ENCODE measurements around the gene FOXK1.

Gene FOXK1

GRCh38 chr7:4764402-4765007, 82.4 kb downstream of the FOXK1 start:
- no peak for DNase-seq (ENCODE audit: low read depth in 2 of 2)

DNA sequence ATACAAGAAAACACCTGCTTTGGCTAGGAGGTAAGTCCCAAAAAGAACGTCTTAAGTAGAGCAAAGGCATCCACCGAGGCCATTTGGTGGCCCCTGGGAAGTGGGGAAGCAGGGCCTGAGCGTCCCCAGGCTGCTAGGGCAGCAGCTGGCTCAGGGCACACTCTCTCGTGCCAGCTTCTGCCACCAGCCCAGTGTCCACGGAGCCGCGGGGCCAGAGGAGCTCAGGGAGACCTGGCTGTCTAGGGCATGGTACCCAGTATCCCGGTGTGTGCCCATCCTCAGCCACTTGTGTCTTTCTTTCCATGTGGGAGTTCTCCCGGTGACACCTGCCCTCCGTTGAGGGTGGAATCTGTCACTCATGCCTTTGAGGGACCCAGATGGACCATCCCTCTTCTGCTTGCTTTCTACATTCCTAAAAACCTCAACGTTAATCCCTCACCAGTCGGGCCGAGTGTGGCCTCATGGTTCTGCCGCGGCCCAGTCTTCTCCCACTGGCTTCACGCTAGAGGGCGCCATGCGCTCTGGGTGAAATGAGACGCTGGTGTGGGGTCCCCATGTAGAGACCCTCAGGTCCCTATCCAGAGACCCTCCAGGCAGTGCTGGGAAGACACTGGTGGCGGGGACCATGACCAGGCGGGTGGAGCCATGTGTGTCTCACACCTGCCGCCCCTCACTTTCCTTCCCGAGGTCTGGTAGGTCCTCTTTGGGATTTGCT, 83.8 kb downstream of the FOXK1 start:
- no peak for DNase-seq (ENCODE audit: low read depth in 2 of 2)

- DNase-seq (ENCODE audit: low read depth in 2 of 2): no peak
Measured at GRCh38 chr7:4766666-4767519, 84.8 kb downstream of the FOXK1 start.

DNA sequence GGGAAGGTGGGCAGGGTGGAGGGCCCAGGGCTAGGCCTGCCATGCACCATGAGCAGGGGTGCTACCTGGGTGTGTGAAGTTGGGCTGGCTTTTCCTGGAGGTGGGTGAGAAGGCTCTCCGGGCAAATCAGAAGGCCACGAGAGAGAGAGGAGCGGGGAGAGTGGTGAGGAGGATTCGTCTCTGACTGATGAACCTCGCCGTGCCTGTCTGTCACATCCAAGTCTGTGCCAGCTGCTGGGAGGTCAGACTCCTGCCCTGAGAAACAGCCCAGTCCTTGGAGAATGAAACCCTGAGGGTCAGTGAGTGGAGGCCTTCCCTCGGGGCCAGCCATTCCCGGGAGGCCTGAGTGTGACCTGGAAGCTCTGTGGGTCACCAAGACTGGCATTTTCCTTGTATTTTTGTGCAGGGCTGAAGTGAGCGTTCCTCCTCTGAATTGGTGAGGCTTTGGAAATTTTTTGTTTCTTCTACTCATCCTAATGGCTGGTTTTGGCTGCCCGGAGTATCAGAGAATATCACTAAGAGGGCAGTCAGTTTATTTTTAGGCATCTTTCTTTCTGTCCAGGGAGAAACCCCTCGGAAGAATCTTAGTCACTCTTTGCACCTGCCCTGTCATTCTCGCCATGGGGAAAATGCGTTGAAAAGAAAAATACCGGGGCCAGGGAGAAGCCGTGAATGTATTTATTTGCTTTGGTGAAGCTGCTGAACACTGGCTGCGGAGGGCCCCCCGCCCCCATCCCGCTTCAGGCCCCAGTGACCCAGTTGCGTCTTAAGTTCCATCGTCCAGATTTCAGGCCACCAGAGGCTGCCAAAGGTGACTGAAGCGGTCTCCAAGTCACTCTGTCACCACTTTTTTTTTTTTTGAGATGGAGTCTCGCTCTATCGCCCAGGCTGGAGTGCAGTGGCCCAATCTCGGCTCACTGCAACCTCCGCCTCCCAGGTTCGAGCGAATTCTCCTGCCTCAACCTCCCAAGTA, 86.8 kb downstream of the FOXK1 start:
- DNase-seq (ENCODE audit: low read depth in 2 of 2): no peak

DNA sequence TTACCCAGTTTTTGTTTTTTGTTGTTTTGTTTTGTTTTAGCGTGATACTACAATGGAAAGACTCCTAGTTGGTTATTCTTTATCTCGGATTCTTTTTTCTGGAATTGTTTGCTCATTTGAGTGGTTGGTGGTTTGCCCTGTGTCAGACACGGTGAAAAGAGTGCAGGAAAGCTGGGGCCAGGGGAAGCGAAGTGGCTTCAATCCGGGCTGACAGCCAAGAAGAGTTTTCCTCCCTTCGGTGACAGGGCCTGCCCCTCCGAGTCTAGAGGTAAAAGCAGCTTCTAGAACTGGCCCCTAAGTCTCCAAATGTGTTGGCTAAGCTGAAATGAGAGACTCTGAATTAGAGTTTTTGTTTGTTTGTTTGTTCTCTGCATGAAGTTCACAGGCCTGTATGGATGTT, 87.7 kb downstream of the FOXK1 start:
- no peak for DNase-seq (ENCODE audit: low read depth in 2 of 2)

DNA sequence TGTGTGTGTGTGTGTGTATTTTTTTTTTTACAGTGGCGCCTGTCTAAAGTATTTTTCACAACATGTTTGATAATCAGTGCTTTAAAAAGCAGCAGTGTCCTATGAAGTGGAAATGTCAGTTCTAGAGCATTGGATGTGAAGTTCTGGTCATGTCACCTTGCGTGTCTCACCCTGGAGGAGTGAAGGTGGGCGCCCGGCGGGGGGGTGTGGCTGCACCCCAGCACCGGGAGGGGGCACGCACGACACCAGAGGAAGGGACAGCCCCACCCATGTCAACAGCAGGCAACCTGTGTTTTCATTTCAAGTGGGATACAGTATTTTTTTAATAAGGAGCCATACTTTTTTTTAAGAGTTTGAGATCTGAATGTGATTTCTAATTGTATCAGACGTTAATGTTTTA, 88.8 kb downstream of the FOXK1 start:
- DNase-seq (ENCODE audit: low read depth in 2 of 2): no peak

- no peak for DNase-seq (ENCODE audit: low read depth in 2 of 2)
Measured at GRCh38 chr7:4771737-4772136, 89.6 kb downstream of the FOXK1 start.

- no peak for DNase-seq (ENCODE audit: low read depth in 2 of 2)
Measured at GRCh38 chr7:4772306-4772705, 90.2 kb downstream of the FOXK1 start.

DNA sequence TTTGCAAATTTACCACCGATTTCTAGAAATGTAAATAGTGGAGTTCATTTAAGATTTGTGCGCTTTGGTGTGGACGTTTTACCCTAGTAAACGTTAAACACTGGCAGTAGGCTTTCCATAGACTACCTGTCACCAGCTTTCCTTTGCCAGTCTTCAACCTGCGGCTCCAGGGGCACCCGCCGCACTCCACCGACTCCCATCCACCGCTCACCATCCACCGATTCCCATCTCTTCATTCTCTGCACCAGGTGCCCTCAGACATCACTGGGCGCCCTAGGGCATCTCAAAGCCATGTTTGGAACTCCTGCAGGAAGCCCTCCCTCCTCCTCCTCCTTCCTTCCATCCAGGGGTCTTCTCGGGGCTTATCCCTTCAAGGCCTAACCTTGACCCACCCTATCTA, 91.9 kb downstream of the FOXK1 start:
- DNase-seq (ENCODE audit: low read depth in 2 of 2): no peak

DNA sequence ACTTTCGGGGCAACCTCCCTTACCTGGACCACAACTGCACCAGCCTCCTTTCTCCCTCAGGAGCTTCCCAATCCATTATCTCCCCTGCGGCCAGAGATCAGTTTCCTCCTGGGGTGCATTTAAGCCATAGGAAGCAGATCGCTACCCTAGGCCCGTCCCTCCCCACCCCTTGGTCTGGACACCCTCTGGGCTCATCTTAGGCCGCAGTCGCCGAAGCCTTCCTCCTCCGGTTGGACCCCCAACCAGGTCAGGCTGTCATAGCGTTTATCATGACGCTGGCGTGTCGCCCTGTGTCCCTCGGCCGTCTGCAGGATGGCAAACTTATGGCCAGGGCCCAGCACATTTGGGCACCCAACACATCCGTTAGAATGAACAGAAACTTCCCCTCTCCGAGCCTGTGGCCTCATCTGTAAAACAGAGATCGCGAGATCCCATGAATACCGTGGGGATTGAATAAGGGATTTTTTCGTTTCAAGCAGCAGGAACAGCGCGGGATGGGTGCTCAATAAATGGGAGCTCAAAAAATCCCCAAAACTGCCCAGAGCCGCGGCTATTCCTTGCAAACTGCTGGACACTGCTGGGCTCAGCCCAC, 92.7 kb downstream of the FOXK1 start:
- no peak for DNase-seq (ENCODE audit: low read depth in 2 of 2)

DNA sequence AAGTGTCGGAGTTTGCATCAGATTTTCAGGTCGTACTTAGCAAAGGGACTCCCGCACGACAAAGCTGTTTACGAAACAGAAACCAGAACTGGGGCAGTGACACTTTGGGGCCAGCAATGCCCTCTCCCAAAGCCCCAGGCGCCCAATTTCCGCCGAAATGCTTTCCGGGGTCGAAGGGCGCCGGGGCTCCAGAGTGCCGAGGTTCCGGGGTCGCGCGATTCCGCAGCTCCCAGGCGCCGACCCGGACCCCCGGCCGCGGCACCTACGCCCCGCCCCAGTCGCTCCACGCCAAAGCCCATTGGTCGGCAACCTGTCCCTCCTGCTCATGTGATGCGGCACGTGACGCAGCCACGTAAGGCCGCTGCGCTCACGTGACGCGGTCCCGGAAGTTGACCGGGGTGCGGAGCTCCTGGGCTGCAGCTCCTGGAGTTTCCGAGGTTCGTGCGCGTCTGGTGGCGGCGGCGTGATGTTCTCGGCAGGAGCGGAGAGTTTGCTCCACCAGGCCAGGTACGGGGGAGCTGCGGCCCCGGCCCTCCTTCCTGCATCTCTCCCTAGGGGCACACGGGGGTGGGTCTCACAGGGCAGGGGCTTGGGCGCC, 93.3 kb downstream of the FOXK1 start, which contains the start of gene AP5Z1:
Gene AP5Z1, plus strand, starts transcription at position 374 of the 598 bp plus-strand sequence. Its CDS starts 93 bp downstream, at position 467.
- peak; percentile 87 to 95 for DNase-seq (ENCODE audit: low read depth in 2 of 2)

DNA sequence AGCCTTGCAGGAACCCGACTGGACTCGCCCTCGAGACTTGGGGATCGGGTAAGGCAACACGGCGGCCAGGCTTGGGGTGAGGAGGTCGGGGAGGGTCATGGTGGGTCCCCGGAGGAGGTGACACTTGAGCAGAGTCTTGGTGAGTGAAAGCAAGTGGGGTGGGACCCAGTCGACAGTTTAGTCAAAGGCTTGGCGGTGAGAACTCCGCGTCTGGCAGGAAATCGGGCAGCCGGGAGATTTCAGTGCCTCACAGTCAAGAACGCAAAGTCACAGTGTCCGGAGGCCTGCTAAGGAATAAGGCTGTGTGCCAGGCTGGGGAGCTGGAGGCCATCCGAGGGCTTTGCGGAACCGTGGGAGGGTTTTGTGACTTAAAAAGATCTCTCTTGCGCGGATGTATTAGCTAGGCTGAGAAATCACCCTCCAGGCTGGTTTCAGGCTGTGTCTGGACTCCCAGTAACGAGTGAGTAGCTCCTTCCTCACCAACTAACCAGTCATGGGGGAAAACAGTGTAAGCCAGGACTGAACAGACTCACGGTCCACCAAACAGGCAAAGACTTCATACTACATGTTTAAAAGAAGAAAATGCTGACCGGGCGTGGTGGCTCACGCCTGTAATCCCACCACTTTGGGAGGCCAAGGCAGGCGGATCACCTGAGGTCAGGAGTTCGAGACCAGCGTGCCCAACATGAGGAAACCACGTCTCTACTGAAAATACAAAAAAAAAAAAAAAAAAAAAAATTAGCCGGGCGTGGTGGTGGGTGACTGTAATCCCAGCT, 93.9 kb downstream of the FOXK1 start:
- DNase-seq (ENCODE audit: low read depth in 2 of 2): peak; percentile 23 to 37

DNA sequence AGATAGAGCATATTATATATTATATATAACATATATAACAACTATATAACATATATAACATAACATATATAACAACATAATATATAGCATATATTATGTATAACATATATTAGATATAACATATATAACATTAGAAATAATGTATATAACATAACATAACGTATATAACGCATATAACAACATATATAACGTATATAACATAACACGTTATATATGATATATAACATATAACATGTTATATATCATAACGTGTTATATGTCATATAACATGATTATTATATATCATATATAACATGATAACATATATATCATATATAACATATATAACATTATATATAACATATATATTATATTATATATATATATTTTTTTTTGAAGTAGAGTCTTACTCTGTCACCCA, 97.0 kb downstream of the FOXK1 start:
- DNase-seq (ENCODE audit: low read depth in 2 of 2): no peak

DNA sequence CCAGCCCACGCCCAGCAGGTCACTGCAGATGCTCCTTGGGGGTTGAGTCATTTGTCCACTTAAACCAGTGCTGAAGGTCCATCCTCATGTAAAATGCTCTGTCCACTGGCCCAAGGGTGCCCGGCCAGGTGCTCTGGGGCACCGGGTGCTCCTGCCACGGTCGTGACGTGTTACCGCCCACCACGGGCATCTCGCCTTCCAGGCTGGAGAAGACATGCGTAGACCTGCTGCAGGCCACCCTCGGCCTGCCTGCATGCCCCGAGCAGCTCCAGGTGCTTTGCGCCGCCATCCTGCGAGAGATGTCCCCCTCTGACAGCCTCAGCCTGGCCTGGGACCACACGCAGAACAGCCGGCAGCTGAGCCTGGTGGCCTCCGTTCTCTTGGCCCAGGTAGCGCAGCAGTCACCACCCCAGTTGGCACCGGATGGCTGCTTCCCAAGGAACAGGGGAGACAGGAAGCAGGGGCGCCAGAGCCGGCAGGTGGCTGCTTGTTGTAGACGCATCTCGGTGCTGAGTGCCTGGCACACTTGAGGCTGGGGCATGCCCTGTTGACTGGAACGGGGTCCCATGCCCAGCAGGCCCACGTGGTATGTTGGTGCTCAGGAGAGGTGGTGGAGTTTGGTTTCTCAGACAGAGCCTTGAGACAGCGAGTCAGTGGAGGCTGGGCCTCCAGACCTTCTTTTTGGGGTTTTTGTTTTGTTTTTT, 99.4 kb downstream of the FOXK1 start:
- DNase-seq (ENCODE audit: low read depth in 2 of 2): no peak

- no peak for DNase-seq (ENCODE audit: low read depth in 2 of 2)
Measured at GRCh38 chr7:4782333-4783291, 100.5 kb downstream of the FOXK1 start.

GRCh38 chr7:4783292-4783652, 101.2 kb downstream of the FOXK1 start:
- DNase-seq (ENCODE audit: low read depth in 2 of 2): no peak

- no peak for DNase-seq (ENCODE audit: low read depth in 2 of 2)
Measured at GRCh38 chr7:4783762-4784351, 101.8 kb downstream of the FOXK1 start.

DNA sequence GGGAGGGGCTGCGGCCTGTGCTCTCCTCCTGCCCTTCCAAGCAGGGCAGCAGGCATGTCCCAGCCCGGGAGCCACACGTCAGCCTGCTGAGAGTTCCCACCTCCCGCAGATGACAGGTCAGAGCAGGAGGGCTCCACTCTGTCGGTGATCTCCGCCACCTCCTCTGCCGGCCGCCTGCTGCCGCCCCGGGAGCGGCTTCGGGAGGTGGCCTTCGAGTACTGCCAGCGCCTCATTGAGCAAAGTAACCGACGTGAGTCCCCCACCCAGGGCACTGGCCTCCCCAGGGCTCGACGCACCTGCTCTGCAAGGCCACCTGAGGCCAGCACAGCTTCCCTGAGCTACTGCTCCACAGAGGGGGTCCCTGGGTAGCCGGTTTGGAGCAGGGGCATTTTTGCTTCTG, 102.7 kb downstream of the FOXK1 start:
- no peak for DNase-seq (ENCODE audit: low read depth in 2 of 2)

Measured in stimulated activated CD8-positive, alpha-beta memory T cell treated with anti-CD3 and anti-CD28 coated beads, Interleukin-7, amount 100 ng/mL, for 4 hours (primary cell).